CD4-positive, CD25-positive, alpha-beta regulatory T cell (primary cell): ENCODE measurements around the gene CLTA. TPM values are rescaled to one million over a fixed set of nuclear protein-coding genes. Genes with fewer than 3 reads are reported as not detected.

Source experiments
- ATAC-seq, 2 donors: fragments of 150-1000 bp; cut with Tn5 transposase; one replicate each; pipeline ENCODE4 v1.10.0; 2021; ENCODE audit warnings: low read depth in 2 of 2, moderate number of reproducible peaks in 2 of 2, moderate library complexity in 1 of 2
- DNase-seq, 3 donors: peaks; one replicate each; pipeline versions ENCODE4 v3.0.0 to v3.0.0-alpha.2; 2012 to 2022; ENCODE audit warnings: mixed read lengths in 1 of 3
- H3K27ac ChIP-seq: one replicate; pipeline ENCODE4 v1.7.0; 2013; ENCODE audit warnings: mild to moderate bottlenecking, low read length; ENCODE audit not compliant: insufficient read depth, poor library complexity, severe bottlenecking
- H3K27me3 ChIP-seq: one replicate; pipeline ENCODE4 v1.7.0; 2013; ENCODE audit warnings: low read length; ENCODE audit not compliant: control insufficient read depth, insufficient read depth
- H3K36me3 ChIP-seq: one replicate; pipeline ENCODE4 v1.7.0; 2013; ENCODE audit warnings: mild to moderate bottlenecking, low read length, moderate library complexity; ENCODE audit not compliant: control insufficient read depth, insufficient read depth
- H3K4me1 ChIP-seq: 2 replicates; pipeline ENCODE4 v1.7.0; 2013; ENCODE audit warnings: mild to moderate bottlenecking, low read length; ENCODE audit not compliant: insufficient read depth, control insufficient read depth, poor library complexity, severe bottlenecking
- H3K4me3 ChIP-seq: one replicate; pipeline ENCODE4 v1.7.0; 2013; ENCODE audit warnings: low read depth, mild to moderate bottlenecking, low read length, moderate library complexity
- H3K9me3 ChIP-seq, 2 experiments: 1 replicate in 1 of 2; 2 replicates in 1 of 2; pipeline ENCODE4 v1.7.0; 2013; ENCODE audit warnings: low read length in 2 of 2, mild to moderate bottlenecking in 1 of 2, moderate library complexity in 1 of 2; ENCODE audit not compliant: control insufficient read depth in 2 of 2
- H3K27ac Mint-ChIP-seq, 3 donors: one replicate each; pipeline ENCODE4 v1.8.0; 2020 to 2022; ENCODE audit warnings: mild to moderate bottlenecking in 3 of 3, mixed read lengths in 3 of 3, moderate library complexity in 2 of 3
- H3K27me3 Mint-ChIP-seq: one replicate; pipeline ENCODE4 v1.8.0; 2022; ENCODE audit warnings: mild to moderate bottlenecking, mixed read lengths
- H3K36me3 Mint-ChIP-seq: one replicate; pipeline ENCODE4 v1.8.0; 2020; ENCODE audit warnings: mixed read lengths
- H3K4me1 Mint-ChIP-seq, 4 donors: one replicate each; pipeline ENCODE4 v1.8.0; 2020 to 2022; ENCODE audit warnings: mixed read lengths in 4 of 4, mild to moderate bottlenecking in 1 of 4
- H3K4me3 Mint-ChIP-seq, 4 donors: one replicate each; pipeline ENCODE4 v1.8.0; 2020 to 2022; ENCODE audit warnings: mild to moderate bottlenecking in 4 of 4, mixed read lengths in 4 of 4, moderate library complexity in 3 of 4
- H3K9me3 Mint-ChIP-seq, 7 donors: one replicate each; pipeline ENCODE4 v1.8.0; 2020 to 2022; ENCODE audit warnings: mixed read lengths in 7 of 7, mild to moderate bottlenecking in 3 of 7, moderate library complexity in 2 of 7
- polyA plus RNA-seq, 4 donors: library from polyadenylated mRNA; unstranded; fragments of 300-500 nt; fragmentation: Illumina TruSeq; gene quantifications; one replicate each; pipeline ENCODE4 v1.2.3, GENCODE V29; 2021
- total RNA-seq: library from RNA; stranded (reverse); gene quantifications from one replicate; pipeline ENCODE4 v1.2.3, GENCODE V29; 2022

The CLTA gene
- total and polyA plus RNA-seq, 5 donors from 2014 or later, result 46.7 to 175 (median 163) TPM

- Mint-ChIP-seq H3K27ac (peak overlapping the region in 2 of 3 donors; percentile 97 to 98), H3K9me3 (no peaks in the 10 kb centered on the region), H3K4me3 (peak overlapping the region; percentile 94 to 100 (median 98)), H3K4me1 (peaks cover 0 to 27% (median 9%) of the 10 kb centered on the region in 4 donors), H3K36me3 (no peaks in the 10 kb centered on the region), H3K27me3 (no peaks in the 10 kb centered on the region)
- Histone ChIP-seq H3K9me3 (no peaks in the 10 kb centered on the region), H3K27ac (peak overlapping the region; percentile 94), H3K27me3 (no peaks in the 10 kb centered on the region), H3K4me1 (peaks cover 20% of the 10 kb centered on the region), H3K4me3 (peak overlapping the region; percentile 83), H3K36me3 (no peaks in the 10 kb centered on the region)
- DNase-seq (no peak), ATAC-seq (no peak)
These were observed 68.3 kb downstream of the CLTA start for GRCh38 chr9:36258996-36259533.

Other genes with a start within 250 kb of the CLTA start
- not detected for gene OR2S2, start 232.8 kb upstream of the CLTA start, total RNA-seq
- not detected for gene OR2S2, start 232.8 kb upstream of the CLTA start, polyA plus RNA-seq
- gene RECK, start 154.0 kb upstream of the CLTA start, total RNA-seq, result 6.5 TPM
- 10 to 100 TPM in 2 of 4 donors, 1 to 10 TPM in 2; 5.5 to 12.6 (median 8.7) TPM for gene RECK, start 154.0 kb upstream of the CLTA start, polyA plus RNA-seq
- 55.7 TPM for gene GLIPR2, start 54.2 kb upstream of the CLTA start, total RNA-seq
- gene GLIPR2, start 54.2 kb upstream of the CLTA start, polyA plus RNA-seq, result 100 to 1,000 TPM; 106 to 175 (median 139) TPM
- 1.4 TPM for gene CCIN, start 21.5 kb upstream of the CLTA start, total RNA-seq
- under 1 TPM in 1 of 4 donors, not detected in 3; 0.38 TPM for gene CCIN, start 21.5 kb upstream of the CLTA start, polyA plus RNA-seq
- 15.7 TPM for gene GNE, start 67.5 kb downstream of the CLTA start, total RNA-seq
- gene GNE, start 67.5 kb downstream of the CLTA start, polyA plus RNA-seq, result 1 to 10 TPM; 3.4 to 7.0 (median 5.2) TPM
- 103 TPM for gene RNF38, start 209.3 kb downstream of the CLTA start, total RNA-seq
- gene RNF38, start 209.3 kb downstream of the CLTA start, polyA plus RNA-seq, result 10 to 100 TPM; 16.0 to 22.8 (median 19.2) TPM